Measurements from ENCODE around the gene NEK10.
"Not testable (repeated sequence)": the region's sequence is repeated elsewhere in the genome, so short reads cannot be mapped to it uniquely, and the experiment has no call there.

NEK10 gene

GRCh38 chr3:27368831-27369607, at the start of gene NEK10:
NEK10 (minus strand) TSS chr3:27369383; CDS start chr3:27352882, 16,501 bp downstream.
- Histone ChIP-seq H3K4me3 (ENCODE audit: low read length, poor library complexity, severe bottlenecking) (peak within 1 kb of the TSS; percentile 74), H3F3A (ENCODE audit: low read depth) (0 out of 2 replicates have a peak, but pooled peaks cover 6% of the 10 kb centered on the region), H3K36me3 (ENCODE audit: insufficient read depth, low read length) (no peaks in the 10 kb centered on the region), H3K9me2 (replicated peaks; ENCODE audit: low read depth, low read length) (no peaks in the 10 kb centered on the region), H3K4me2 (ENCODE audit: low read depth, low read length, poor library complexity, severe bottlenecking) (peak within 1 kb of the TSS; percentile 65), H3K4me1 (ENCODE audit: insufficient read depth, low read length, poor library complexity, severe bottlenecking) (no peaks in the 10 kb centered on the region), H3K27me3 (ENCODE audit: insufficient read depth, low read length, poor library complexity, severe bottlenecking) (no peaks in the 10 kb centered on the region), H3K9me3 (ENCODE audit: insufficient read depth, low read depth, low read length) (no peaks in the 10 kb centered on the region), H4K20me1 (ENCODE audit: insufficient read depth, low read length, poor library complexity, severe bottlenecking) (no peaks in the 10 kb centered on the region), H3K9ac (ENCODE audit: low read depth, low read length, poor library complexity, severe bottlenecking) (no peak within 1 kb of the TSS), H2AFZ (ENCODE audit: low read length) (peak within 1 kb of the TSS; percentile 55), H3K79me2 (ENCODE audit: insufficient read depth, low read length) (no peaks in the 10 kb centered on the region)
- TF ChIP-seq EZH2phosphoT487 (IDR thresholded peaks at IDR 0.05; ENCODE audit: borderline replicate concordance) = no peak
- no peak for TF ChIP-seq CTCF (conservative IDR thresholded peaks at IDR 0.05; ENCODE audit: low read length)

- Histone ChIP-seq H4K20me1 (ENCODE audit: insufficient read depth, low read length, poor library complexity, severe bottlenecking) (no peaks in the 10 kb centered on the region), H3K79me2 (ENCODE audit: insufficient read depth, low read length) (no peaks in the 10 kb centered on the region), H3K9me3 (ENCODE audit: insufficient read depth, low read depth, low read length) (no peaks in the 10 kb centered on the region), H2AFZ (ENCODE audit: low read length) (no peak overlapping the region), H3F3A (ENCODE audit: low read depth) (no peaks in the 10 kb centered on the region), H3K9ac (ENCODE audit: low read depth, low read length, poor library complexity, severe bottlenecking) (no peak overlapping the region), H3K4me3 (ENCODE audit: low read length, poor library complexity, severe bottlenecking) (no peak overlapping the region), H3K4me2 (ENCODE audit: low read depth, low read length, poor library complexity, severe bottlenecking) (no peak overlapping the region), H3K4me1 (ENCODE audit: insufficient read depth, low read length, poor library complexity, severe bottlenecking) (no peaks in the 10 kb centered on the region), H3K36me3 (ENCODE audit: insufficient read depth, low read length) (peaks cover 40% of the 10 kb centered on the region; the same call in 1 of the 2 replicates), H3K9me2 (replicated peaks; ENCODE audit: low read depth, low read length) (no peaks in the 10 kb centered on the region), H3K27me3 (ENCODE audit: insufficient read depth, low read length, poor library complexity, severe bottlenecking) (no peaks in the 10 kb centered on the region)
- no peak for TF ChIP-seq CTCF (conservative IDR thresholded peaks at IDR 0.05; ENCODE audit: low read length)
- no peak for TF ChIP-seq EZH2phosphoT487 (IDR thresholded peaks at IDR 0.05; ENCODE audit: borderline replicate concordance)
These were observed 46.0 kb upstream of the NEK10 start for GRCh38 chr3:27415202-27415601.

GRCh38 chr3:27392950-27393679, 23.9 kb upstream of the NEK10 start:
- H3K4me2 ChIP-seq (ENCODE audit: low read depth, low read length, poor library complexity, severe bottlenecking) = no peak overlapping the region
- H3K9me3 ChIP-seq (ENCODE audit: insufficient read depth, low read depth, low read length) = no peaks in the 10 kb centered on the region
- no peak overlapping the region for H3K9ac ChIP-seq (ENCODE audit: low read depth, low read length, poor library complexity, severe bottlenecking)
- no peaks in the 10 kb centered on the region for H3K9me2 ChIP-seq (replicated peaks; ENCODE audit: low read depth, low read length)
- H3K79me2 ChIP-seq (ENCODE audit: insufficient read depth, low read length) = no peaks in the 10 kb centered on the region
- H3F3A ChIP-seq (ENCODE audit: low read depth) = no peaks in the 10 kb centered on the region
- no peak overlapping the region for H3K4me3 ChIP-seq (ENCODE audit: low read length, poor library complexity, severe bottlenecking)
- H2AFZ ChIP-seq (ENCODE audit: low read length) = no peak overlapping the region
- H3K36me3 ChIP-seq (ENCODE audit: insufficient read depth, low read length) = peaks cover 53% of the 10 kb centered on the region
- no peaks in the 10 kb centered on the region for H3K4me1 ChIP-seq (ENCODE audit: insufficient read depth, low read length, poor library complexity, severe bottlenecking)
- H3K27me3 ChIP-seq (ENCODE audit: insufficient read depth, low read length, poor library complexity, severe bottlenecking) = no peaks in the 10 kb centered on the region
- no peaks in the 10 kb centered on the region for H4K20me1 ChIP-seq (ENCODE audit: insufficient read depth, low read length, poor library complexity, severe bottlenecking)
- TF ChIP-seq CTCF (conservative IDR thresholded peaks at IDR 0.05; ENCODE audit: low read length) (no peak), EZH2phosphoT487 (IDR thresholded peaks at IDR 0.05; ENCODE audit: borderline replicate concordance) (no peak)

- H3K27me3 ChIP-seq (ENCODE audit: insufficient read depth, low read length, poor library complexity, severe bottlenecking); H3K9me2 ChIP-seq (replicated peaks; ENCODE audit: low read depth, low read length); H3K4me2 ChIP-seq (ENCODE audit: low read depth, low read length, poor library complexity, severe bottlenecking); H3K79me2 ChIP-seq (ENCODE audit: insufficient read depth, low read length); H3F3A ChIP-seq (ENCODE audit: low read depth); H4K20me1 ChIP-seq (ENCODE audit: insufficient read depth, low read length, poor library complexity, severe bottlenecking); H3K9ac ChIP-seq (ENCODE audit: low read depth, low read length, poor library complexity, severe bottlenecking); H3K4me1 ChIP-seq (ENCODE audit: insufficient read depth, low read length, poor library complexity, severe bottlenecking); H3K9me3 ChIP-seq (ENCODE audit: insufficient read depth, low read depth, low read length); H2AFZ ChIP-seq (ENCODE audit: low read length); H3K4me3 ChIP-seq (ENCODE audit: low read length, poor library complexity, severe bottlenecking): not testable (repeated sequence)
- H3K36me3 ChIP-seq (ENCODE audit: insufficient read depth, low read length) = peaks cover 46% of the 10 kb centered on the region
These were observed 23.2 kb upstream of the NEK10 start for GRCh38 chr3:27392414-27392813.

Measured in Loucy (cell line).